Adipocyte (in vitro differentiated cells): ENCODE measurements around the gene ANKRD29.
A peak's percentile ranks its signal among the peaks of the same experiment; 100 is the strongest.

Source experiments
- DNase-seq: peaks from one replicate; pipeline ENCODE4 v3.0.0-alpha.2; 2015; ENCODE audit warnings: low read depth
- H3K27me3 ChIP-seq: replicated peaks from 2 replicates; pipeline ENCODE4 v1.7.0; 2013; ENCODE audit warnings: mild to moderate bottlenecking, low read length, moderate library complexity; ENCODE audit not compliant: control insufficient read depth, insufficient read depth
- H3K36me3 ChIP-seq: 2 replicates; pipeline ENCODE4 v1.7.0; 2013; ENCODE audit warnings: low read length, mild to moderate bottlenecking, moderate library complexity; ENCODE audit not compliant: control insufficient read depth, insufficient read depth, severe bottlenecking
- H3K4me1 ChIP-seq: 2 replicates; pipeline ENCODE4 v1.7.0; 2013; ENCODE audit warnings: mild to moderate bottlenecking, low read length, moderate library complexity; ENCODE audit not compliant: control insufficient read depth, insufficient read depth
- H3K4me3 ChIP-seq: 2 replicates; pipeline ENCODE4 v1.7.0; 2013; ENCODE audit warnings: mild to moderate bottlenecking, low read length, moderate library complexity
- H3K9ac ChIP-seq: 2 replicates; pipeline ENCODE4 v1.7.0; 2013; ENCODE audit warnings: mild to moderate bottlenecking, low read length, moderate library complexity
- H3K9me3 ChIP-seq: 2 replicates; pipeline ENCODE4 v1.7.0; 2013; ENCODE audit warnings: mild to moderate bottlenecking, low read length, moderate library complexity; ENCODE audit not compliant: control insufficient read depth

ANKRD29 gene, protein sequence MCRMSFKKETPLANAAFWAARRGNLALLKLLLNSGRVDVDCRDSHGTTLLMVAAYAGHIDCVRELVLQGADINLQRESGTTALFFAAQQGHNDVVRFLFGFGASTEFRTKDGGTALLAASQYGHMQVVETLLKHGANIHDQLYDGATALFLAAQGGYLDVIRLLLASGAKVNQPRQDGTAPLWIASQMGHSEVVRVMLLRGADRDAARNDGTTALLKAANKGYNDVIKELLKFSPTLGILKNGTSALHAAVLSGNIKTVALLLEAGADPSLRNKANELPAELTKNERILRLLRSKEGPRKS

DNA sequence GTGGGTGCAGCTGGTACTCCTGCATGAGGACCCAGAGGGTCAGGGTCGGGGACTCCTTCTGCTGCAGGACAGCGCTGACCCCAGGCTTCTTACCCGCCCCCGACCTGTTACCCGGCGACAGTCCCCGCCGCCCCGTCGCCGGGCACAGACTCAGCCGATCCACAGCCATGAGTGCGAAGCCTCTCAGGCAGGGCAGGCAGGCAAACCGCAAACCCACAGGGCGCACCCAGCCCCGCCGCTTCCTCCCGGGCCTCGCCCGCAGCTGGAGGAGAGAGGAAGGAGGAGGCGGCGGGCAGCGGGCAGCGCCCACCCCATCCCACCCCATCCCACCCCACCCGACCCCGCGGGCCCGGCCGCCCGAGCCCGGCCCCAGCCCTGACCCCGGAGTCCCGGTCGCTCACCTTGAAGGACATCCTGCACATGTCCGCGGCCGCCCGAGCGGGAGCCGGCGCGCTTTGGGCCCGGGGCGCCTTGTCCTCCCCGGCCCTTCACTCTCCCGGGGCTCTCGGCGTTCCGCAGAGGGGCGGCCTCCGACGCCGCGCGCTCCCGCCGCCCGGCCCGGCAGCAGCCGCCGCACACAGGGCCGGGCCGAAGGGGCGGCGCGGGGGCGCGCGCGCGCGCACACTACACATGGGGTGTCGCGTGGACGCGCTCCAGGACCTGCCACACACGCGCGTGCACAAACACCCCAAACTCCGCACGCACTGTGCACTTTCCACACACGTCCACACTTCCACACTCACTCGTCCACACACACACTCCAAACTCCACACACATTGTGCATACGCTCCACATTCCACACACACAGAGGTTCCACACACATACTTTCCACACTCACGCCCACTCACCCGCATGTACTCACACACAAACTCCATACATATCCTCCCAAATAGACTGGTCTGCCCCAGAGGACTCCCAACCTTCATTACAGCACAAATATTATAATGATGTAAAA lies at the start of gene ANKRD29:
Gene ANKRD29 (minus strand): TSS at position 603 of the 955 bp plus-strand sequence. CDS start 181 bp downstream, at position 422.
- H3K36me3 ChIP-seq: no peaks in the 10 kb centered on the region
- H3K9ac ChIP-seq: peak within 1 kb of the TSS; percentile 71
- H3K4me1 ChIP-seq: peaks cover 17% of the 10 kb centered on the region
- H3K9me3 ChIP-seq: no peaks in the 10 kb centered on the region
- peak within 1 kb of the TSS; percentile 82 for H3K4me3 ChIP-seq
- H3K27me3 ChIP-seq: peaks cover 7% of the 10 kb centered on the region
- DNase-seq: peak; percentile 77

DNA sequence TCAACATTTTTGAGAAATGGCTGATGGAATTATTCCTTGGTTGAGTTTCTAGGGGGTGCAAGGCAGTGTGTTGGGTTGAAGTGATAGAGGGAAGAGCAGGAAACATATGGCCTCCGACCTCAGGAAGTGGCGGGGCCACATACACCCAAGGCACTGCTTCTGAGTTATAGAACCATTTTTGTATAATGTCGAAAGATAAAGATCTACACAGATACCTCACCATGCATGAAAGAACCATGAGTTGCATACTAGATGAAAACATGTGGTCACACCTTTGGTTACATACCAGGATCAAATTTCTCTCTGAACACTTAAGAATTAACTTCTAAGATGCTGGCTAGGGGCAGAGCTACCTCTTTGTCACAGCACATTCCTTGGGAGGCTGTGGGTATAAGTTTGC lies 49.7 kb upstream of the ANKRD29 start:
- no peaks in the 10 kb centered on the region for H3K27me3 ChIP-seq
- H3K9ac ChIP-seq: no peak overlapping the region
- H3K4me3 ChIP-seq: no peak overlapping the region
- H3K36me3 ChIP-seq: no peaks in the 10 kb centered on the region
- no peaks in the 10 kb centered on the region for H3K9me3 ChIP-seq
- DNase-seq: no peak
- peaks cover 10% of the 10 kb centered on the region for H3K4me1 ChIP-seq

DNA sequence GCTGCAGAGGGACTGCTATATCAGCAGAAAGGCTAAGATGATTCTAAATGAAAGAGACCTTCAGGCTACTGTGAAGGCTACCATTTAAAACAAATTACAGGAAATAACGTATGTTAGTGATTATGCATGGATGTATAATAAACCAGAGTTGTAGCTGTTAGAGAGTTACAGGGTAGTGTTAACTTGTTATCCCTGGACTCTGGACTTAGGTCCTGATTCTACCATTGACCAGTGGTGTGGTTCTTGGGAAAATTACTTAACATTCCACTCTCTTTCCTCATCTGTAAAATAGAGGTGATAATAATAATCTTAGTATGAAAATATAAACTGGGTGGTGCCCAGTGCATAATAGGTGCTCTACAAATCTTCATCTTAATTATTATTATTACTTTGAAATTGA lies 48.7 kb upstream of the ANKRD29 start:
- DNase-seq: no peak
- Histone ChIP-seq H3K4me1 (peaks cover under 1% of the 10 kb centered on the region), H3K9me3 (peaks cover 5% of the 10 kb centered on the region), H3K4me3 (no peak overlapping the region), H3K27me3 (no peaks in the 10 kb centered on the region), H3K36me3 (no peaks in the 10 kb centered on the region), H3K9ac (no peak overlapping the region)

DNA sequence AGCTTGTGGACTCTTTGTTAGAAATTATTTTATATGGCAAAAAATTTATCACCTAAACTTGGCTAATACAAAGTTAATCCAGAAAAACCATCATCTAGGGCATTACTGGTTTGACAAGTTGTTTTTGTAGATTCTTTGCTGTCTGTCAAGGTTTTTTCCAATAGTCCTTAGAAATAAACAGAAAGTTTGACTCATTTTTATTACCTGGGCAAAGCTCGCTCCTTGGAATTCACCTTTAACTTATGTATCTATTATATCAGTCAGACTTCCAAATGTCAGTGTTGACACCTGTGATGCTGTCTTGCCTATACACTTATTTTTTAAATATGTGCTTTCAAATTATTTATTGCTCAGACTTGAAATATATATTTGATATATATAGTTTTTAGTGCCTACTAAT lies 48.2 kb upstream of the ANKRD29 start:
- H3K36me3 ChIP-seq: no peaks in the 10 kb centered on the region
- H3K4me3 ChIP-seq: no peak overlapping the region
- DNase-seq: no peak
- H3K9me3 ChIP-seq: peaks cover 5% of the 10 kb centered on the region
- H3K9ac ChIP-seq: no peak overlapping the region
- H3K27me3 ChIP-seq: no peaks in the 10 kb centered on the region
- no peaks in the 10 kb centered on the region for H3K4me1 ChIP-seq

DNA sequence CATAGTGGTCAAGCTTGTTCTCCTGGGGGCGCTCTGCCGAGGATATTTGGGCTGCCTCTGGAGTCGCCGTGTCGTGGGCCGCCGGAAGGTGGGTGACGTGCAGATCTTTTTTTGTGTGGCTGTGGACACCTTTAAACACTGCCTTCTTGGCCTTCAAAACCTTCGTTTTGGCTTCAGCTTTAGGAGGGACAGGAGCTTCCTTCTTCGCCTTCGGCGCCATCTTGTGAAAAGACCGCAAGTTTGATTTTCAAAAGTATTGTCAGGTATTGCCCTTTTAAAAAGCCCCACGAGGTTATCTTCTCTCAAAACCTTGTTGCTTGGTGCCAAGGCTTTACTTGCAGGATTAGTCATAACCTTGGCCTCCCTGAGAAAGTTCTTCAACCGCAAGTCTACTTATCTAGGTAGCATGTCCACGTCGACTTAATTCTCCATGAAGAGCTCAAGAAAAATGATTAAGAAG lies 47.4 kb upstream of the ANKRD29 start:
- H3K9me3 ChIP-seq: peaks cover 5% of the 10 kb centered on the region
- no peaks in the 10 kb centered on the region for H3K4me1 ChIP-seq
- no peaks in the 10 kb centered on the region for H3K36me3 ChIP-seq
- DNase-seq: no peak
- no peaks in the 10 kb centered on the region for H3K27me3 ChIP-seq
- no peak overlapping the region for H3K9ac ChIP-seq
- no peak overlapping the region for H3K4me3 ChIP-seq

DNA sequence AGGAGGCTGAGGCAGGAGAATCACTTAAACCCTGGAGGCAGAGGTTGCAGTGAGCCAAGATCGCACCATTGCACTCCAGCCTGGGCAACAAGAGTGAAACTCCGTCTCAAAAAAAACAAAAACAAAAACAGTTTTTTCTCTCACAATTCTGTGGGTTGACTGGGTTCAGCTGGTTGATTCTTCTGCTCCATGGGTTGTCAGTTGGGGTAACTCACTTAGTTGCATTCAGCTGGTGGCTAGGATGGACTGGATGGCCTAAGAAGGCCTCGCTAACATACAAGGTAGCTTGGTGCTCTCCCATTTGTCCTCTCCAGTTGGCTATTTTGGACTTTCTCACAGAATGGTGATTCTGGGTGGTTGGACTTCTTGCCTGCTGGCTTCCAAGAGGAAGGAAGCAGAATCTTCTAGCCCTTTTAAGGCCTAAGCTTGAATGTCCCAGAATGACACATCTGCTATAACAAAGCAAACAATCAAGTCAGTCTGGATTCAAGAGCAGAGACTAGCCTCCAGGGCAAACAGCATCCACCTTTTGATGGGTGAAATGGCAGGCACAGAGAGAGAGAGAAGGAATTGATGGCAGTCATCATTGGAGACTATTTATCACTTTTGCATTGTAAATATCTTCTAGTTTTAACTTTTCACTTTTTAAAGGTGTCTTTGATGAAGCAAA lies 44.4 kb upstream of the ANKRD29 start:
- Histone ChIP-seq H3K36me3 (no peaks in the 10 kb centered on the region), H3K4me1 (peaks cover 7% of the 10 kb centered on the region), H3K9ac (no peak overlapping the region), H3K9me3 (peaks cover 5% of the 10 kb centered on the region), H3K4me3 (no peak overlapping the region), H3K27me3 (no peaks in the 10 kb centered on the region)
- DNase-seq: no peak

DNA sequence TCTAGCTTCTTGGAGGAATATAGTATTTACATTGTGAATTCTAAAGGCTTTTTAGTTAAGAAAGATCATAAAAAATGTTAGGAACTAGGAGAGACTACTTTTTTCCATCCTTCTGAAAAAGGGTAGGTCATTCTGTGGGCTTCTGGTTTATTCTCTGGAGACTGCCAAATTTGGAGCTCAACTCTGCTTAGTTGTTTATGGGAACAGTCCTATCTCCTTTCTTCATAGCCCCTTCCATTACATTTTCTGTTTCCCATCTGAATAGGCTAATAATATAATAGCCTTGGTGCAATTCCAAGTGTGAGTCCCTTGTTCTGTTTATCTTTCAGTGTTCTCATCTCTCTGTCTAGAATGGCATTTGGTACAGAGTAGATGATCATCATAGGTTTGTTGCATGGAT lies 42.1 kb upstream of the ANKRD29 start:
- Histone ChIP-seq H3K9ac (no peak overlapping the region), H3K27me3 (no peaks in the 10 kb centered on the region), H3K4me1 (peaks cover 7% of the 10 kb centered on the region), H3K36me3 (no peaks in the 10 kb centered on the region), H3K9me3 (peaks cover 5% of the 10 kb centered on the region), H3K4me3 (no peak overlapping the region)
- no peak for DNase-seq

DNA sequence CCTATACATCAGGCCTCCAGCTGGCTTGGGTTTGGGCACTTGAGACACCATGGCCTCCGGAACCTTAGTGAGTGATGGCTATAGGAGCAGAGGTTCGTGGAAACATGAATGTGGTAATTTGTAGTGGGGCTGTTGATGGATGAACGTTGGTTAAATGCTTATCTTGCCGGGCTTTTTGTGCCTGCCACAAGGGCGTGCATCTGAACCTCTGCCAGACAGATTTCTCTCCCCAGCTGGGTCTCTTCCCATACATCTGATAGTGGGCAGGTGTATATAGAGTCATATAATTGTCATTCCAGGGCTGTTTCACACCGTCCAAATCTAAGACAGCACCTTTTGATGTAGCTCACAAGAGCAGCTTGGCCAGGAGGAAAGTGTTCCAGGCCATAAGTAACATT lies 41.3 kb upstream of the ANKRD29 start:
- no peak for DNase-seq
- Histone ChIP-seq H3K9me3 (peaks cover 5% of the 10 kb centered on the region), H3K4me3 (no peak overlapping the region), H3K4me1 (peaks cover 7% of the 10 kb centered on the region), H3K9ac (no peak overlapping the region), H3K36me3 (no peaks in the 10 kb centered on the region), H3K27me3 (no peaks in the 10 kb centered on the region)

DNA sequence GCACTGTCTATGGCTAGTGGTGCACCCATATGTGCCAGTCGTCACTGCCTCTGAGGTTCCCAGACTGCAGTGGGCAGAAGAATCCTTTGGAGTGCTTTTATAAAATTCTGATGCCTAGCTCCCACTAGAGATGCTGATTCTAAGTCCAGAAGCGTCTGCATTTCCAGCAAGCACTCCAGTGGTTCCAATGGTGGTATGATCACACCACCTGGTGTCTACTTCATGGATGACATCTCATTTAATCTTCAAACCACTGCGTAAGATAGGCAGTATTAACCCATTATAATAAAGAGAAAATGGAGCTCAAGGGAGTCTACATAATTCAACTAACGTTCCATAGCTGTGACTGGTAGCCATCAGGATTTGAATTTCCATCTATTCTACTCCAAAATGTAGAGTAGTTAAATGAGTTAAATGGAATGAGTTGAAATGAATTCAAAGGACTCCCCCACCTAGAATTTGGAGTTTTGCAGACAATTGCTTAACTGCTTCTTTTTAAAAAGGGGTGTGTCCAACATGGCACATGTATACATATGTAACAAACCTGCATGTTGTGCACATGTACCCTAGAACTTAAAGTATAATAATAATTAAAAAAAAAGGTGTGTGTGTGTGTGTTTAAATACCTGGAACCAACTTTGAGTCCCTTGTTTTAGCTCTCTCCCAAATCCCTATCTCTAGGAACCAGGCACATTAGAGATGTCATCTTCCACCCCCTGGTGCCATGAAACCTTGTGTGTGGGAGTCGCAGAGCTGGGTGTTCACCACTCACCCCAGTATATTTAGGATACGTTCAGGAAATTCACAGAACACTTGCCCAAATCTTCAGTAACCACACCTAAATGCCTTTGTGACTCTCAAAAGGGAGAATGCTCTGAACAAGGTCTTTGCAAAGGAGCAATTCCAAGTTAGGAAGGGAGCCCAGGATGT lies 40.6 kb upstream of the ANKRD29 start:
- DNase-seq: peak; percentile 69
- Histone ChIP-seq H3K4me1 (peaks cover 7% of the 10 kb centered on the region), H3K9ac (no peak overlapping the region), H3K36me3 (no peaks in the 10 kb centered on the region), H3K27me3 (no peaks in the 10 kb centered on the region), H3K4me3 (no peak overlapping the region), H3K9me3 (peaks cover 5% of the 10 kb centered on the region)

DNA sequence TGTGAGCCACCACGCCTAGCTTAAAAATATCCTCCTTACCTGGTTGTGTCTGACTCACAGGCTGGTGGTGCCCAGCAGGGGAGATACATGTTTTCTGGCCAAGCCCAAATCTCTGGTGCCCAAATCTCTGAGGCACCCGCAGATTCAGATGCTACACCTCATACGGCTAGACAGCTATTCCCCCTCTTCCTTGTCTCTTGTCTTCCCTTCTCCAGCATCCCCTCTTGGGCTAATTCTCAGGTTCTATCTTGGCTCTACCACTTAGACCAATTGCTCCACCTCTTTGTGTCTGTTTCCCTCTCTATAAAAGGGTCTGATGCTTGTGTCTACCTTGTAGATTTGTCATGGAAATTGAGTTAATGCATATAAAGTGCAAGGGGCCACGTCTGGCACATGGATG lies 39.9 kb upstream of the ANKRD29 start:
- no peaks in the 10 kb centered on the region for H3K27me3 ChIP-seq
- H3K9ac ChIP-seq: no peak overlapping the region
- H3K4me1 ChIP-seq: peaks cover 7% of the 10 kb centered on the region
- no peak overlapping the region for H3K4me3 ChIP-seq
- H3K9me3 ChIP-seq: peaks cover 5% of the 10 kb centered on the region
- no peaks in the 10 kb centered on the region for H3K36me3 ChIP-seq
- no peak for DNase-seq
